GM12873 (cell line): ENCODE data around the gene B3GAT1.

Source experiments
- CTCF ChIP-seq: IDR thresholded peaks from 2 replicates; pipeline ENCODE4 v1.5.1; 2012; ENCODE audit warnings: low read depth, mild to moderate bottlenecking, moderate library complexity, low read length, control low read depth; ENCODE audit not compliant: insufficient read depth; ENCODE audit errors: missing control alignments

The B3GAT1 gene

GRCh38 chr11:134425816-134426536 lies 13.9 kb upstream of the B3GAT1 start:
- no peak for TF ChIP-seq CTCF

- no peak for TF ChIP-seq CTCF
Measured at GRCh38 chr11:134425413-134425812, 13.4 kb upstream of the B3GAT1 start.

- TF ChIP-seq CTCF = no peak
Measured at GRCh38 chr11:134423106-134423505, 11.1 kb upstream of the B3GAT1 start.

GRCh38 chr11:134417871-134418840 lies 6.1 kb upstream of the B3GAT1 start:
- TF ChIP-seq CTCF = no peak

- no peak for TF ChIP-seq CTCF
Measured at GRCh38 chr11:134416726-134417125, 4.7 kb upstream of the B3GAT1 start.

- TF ChIP-seq CTCF = no peak
Measured at GRCh38 chr11:134414766-134415765, 3.0 kb upstream of the B3GAT1 start.
